HG02623 (cell line): ENCODE data around the gene SQOR.
A peak's percentile ranks its signal among the peaks of the same experiment; 100 is the strongest.

Source experiments
- ATAC-seq: cut with Tn5 transposase; IDR thresholded peaks from one replicate; pipeline ENCODE4 v1.9.1; 2021; ENCODE audit warnings: moderate library complexity; ENCODE audit not compliant: unreplicated experiment

The SQOR gene

DNA sequence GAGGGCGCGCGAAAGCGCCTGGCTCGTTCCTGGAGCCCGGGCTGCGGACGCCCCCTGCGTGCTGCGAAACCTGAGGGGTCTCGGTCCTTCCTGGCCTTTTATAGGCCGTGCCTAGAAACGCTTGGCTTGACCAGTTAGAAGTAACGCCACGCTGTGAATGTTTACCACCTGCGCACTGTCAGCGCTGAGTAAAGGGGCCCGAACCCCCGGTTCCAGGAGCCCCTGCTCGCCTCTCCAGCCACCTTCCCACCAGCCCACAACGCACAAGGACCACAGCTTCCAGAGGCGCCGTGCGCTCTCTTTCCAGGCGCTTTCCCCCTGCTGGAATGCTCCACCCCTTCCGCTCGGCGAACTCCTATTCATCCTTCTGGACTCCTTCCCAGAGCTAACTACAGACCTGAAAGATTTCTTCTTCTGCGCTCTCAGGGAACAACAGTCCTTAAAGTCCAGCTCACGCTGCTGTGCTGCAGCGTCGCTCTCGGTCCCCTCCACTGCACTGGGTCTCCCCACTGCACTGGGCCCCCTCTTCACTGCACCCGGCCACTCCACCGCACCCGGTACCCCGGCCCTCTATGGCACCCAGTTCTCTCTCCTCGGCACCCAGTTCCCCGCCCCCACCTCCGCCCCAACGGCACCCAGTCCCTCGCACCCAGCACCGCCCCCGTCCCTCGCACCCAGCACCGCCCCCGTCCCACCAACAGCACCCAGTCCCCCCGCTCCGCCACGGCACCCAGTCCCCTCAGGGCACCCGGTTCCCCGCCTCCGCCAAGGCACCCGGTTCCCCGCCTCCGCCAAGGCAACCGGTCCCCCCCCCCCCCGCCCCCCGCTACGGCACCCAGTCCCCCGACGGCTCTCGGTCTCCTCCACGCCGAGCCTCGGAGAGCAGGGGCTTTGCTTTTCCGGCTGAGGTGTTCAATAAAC lies 69.8 kb downstream of the SQOR start:
- ATAC-seq, result peak; percentile 6

GRCh38 chr15:45705510-45706473 lies 71.0 kb downstream of the SQOR start:
- peak; percentile 81 for ATAC-seq

DNA sequence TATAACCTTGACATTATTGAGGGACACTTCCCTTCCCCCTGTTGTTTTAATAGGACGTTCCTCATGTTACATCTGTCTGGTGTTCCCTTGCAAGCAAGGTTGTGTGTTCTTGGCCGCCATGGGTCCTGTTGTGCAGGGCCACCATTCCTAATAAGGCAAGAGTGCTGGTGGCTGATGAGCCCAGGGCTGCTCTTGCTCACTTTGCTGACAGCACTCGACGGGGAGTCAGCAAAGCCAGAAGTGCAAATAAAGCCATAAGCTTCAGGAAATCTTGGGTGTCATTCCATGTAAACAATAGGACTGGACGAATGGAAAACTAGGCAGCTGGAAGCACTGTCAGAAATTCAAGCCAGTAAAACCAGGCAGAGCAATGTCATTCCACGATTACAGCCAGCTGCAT lies 75.8 kb downstream of the SQOR start:
- no peak for ATAC-seq

DNA sequence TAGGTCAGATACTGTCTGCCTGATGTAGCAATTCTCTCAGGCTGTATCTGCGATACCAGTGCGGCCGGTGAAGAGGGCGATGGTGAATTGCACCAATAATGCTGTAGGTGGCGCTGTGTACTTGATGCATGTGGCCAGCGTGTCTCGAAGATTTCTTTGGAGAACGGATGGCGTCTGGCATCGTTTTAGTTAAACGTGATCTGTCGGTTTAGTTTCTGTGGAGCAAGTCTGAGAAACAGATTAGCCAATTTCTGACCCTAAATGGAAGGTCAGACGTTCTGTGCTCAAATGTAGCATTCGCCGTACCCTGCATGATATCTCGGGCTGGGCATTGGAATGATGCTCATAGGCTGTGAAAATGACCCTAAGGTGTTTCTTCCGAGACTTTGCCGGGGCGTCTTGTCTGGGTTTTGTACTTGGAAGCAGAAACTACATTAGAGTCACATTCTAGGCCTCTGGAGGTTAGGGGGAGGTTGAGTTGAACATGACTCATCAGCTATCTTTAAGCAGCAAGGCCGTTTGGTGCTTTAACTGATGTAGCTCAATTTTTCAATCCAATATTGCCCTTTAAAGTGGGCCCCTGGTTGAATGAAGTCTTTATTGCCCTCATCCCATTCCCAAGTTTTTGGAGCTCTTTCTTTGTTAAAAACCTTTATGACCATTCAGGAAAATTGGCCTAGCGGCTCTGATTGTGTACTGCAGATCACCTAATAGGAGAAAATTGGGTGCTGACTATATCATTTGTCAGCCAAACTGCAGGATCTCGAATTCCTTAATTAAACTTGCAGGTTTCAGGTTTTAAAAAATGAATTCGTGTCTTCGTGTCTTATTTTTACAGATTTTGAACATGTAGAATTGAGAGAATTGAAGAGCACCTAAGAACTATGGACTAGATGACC lies 80.0 kb downstream of the SQOR start:
- ATAC-seq, result peak; percentile 45

GRCh38 chr15:45715528-45715927 lies 80.7 kb downstream of the SQOR start:
- no peak for ATAC-seq

- no peak for ATAC-seq
These were observed 84.7 kb downstream of the SQOR start for GRCh38 chr15:45719490-45719889.

DNA sequence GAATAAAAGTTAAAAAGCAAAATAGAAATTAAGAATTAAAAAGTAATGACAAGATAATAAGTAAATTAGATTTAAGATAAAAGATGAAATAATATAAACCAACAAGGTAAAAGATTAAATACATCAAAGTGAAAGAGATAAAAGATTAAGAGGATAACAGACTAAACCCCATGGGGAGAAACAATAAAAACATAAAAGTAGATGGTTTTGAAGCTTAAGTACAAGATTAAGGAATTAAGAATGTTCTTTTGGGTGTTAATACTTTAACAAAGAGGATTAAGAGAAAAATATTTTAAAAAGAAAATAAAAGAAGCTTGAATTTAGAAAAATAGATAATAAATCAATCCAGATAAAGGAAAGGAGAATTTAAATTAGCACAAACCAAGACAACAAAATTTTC lies 85.4 kb downstream of the SQOR start:
- no peak for ATAC-seq

DNA sequence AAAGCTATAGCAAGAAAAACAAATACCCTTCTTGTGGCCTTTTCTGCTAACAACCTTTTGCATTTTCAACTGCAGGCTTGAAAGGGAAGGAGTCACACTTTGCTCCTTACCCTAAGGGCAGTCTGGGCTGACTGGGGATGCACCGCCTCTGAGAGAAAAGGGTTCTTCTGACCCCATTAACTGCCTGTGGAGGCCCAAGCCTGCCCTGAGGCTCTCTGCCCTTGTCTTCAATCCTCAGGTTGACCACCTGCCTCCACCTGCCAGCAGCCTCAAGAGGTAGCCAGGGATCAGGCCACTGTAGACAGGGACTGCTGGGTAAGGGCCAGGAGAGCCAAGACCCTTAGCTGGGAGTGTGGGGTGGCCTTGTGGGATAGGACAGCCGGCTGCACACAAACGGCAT lies 93.8 kb downstream of the SQOR start:
- ATAC-seq, result no peak

- no peak for ATAC-seq
These were observed 94.3 kb downstream of the SQOR start for GRCh38 chr15:45729141-45729540.

GRCh38 chr15:45731343-45731742 lies 96.5 kb downstream of the SQOR start:
- no peak for ATAC-seq

GRCh38 chr15:45732662-45733061 lies 97.8 kb downstream of the SQOR start:
- ATAC-seq, result no peak

- no peak for ATAC-seq
These were observed 99.5 kb downstream of the SQOR start for GRCh38 chr15:45734260-45734711.
